ENCODE measurements around the gene MADCAM1.

- TF ChIP-seq POLR2A (IDR thresholded peaks at IDR 0.05; ENCODE audit: low read depth, low read length), result no peak
- TF ChIP-seq POLR2AphosphoS5 (IDR thresholded peaks at IDR 0.05; ENCODE audit: low read depth, low read length), result no peak
- TF ChIP-seq POU2F2 (IDR thresholded peaks at IDR 0.05; ENCODE audit: low read depth, low read length), result peak; percentile 78
- no peak for TF ChIP-seq TAF1 (IDR thresholded peaks at IDR 0.05; ENCODE audit: low read depth, low read length)
- no peak for TF ChIP-seq PAX5 (IDR thresholded peaks at IDR 0.05; ENCODE audit: insufficient read depth, low read length, severe bottlenecking)
- TF ChIP-seq SPI1 (IDR thresholded peaks at IDR 0.05; ENCODE audit: low read depth, low read length), result no peak
Observed at GRCh38 chr19:506404-507285, 10.4 kb downstream of the MADCAM1 start.
